NCI-H2196 treated with DMSO at 0.1 percent for 48 hours (cell line): ENCODE results near the gene NUAK1.
A peak's percentile ranks its signal among the peaks of the same experiment; 100 is the strongest.

Source experiments
- DNase-seq: peaks from one replicate; lab custom pipeline; 2025; ENCODE audit not compliant: unreplicated experiment; lab: John Stamatoyannopoulos, UW

The NUAK1 gene

DNA sequence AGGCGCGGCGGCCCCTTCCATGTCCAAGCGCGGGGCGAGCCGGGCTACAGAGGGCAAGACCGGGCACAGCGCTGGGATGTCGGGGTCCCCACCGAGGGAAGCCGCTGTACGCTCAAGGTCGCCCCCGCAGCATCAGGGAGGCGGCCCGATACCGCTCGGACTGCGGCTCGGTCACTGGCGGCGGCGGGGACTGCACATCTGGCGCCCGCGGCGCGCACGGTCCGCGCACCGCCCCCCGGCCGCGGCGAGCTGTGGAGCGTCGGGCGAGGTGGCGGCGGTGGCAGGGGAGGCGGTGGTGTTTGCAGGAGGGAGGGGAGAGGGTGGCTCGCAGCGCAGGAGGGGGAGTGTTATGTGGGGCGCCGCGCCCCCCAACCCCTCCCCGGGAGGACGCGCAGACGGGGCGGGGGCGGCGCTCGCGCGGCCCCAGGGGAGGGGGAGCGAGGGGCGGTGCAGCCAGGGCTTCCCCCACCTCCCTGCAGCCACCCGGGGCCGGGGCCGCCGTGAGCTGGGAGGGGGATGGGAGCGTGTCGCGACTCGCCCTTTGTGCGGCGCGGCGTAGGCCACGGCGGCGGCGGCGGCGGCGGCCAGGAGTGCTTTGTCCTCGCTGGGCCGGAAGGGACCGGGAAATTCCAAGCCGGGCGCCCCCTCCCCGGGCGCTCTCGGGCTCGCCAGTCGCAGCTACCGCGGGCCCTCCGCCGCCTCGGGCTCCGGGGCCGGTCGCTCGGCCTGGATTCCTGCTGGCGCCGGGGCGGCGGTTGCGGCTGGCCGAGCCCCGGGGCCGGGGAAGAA, at the start of gene NUAK1:
Gene NUAK1 (minus strand): TSS at position 322 of the 789 bp plus-strand sequence. CDS start 301 bp downstream, at position 21.
- DNase-seq = no peak

DNA sequence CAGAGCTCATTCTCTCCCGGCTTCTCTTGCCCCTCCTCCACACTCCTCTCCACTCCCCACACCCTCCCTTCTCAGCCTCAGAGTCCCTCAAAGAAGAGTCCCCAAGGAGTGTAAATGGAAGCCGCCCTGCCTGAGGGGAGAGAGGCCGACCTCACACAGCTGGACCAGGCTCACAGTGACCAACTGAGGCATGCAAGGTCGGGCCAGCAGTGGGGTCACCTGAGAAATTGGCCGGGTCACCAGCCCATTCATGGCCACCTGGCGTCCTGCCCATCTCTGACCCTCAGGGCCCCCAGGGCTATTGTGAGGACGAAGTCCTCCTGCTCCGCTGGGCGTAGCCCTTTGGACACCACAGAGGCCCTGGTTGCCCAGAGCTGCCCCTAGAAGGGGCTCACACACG, 49.5 kb upstream of the NUAK1 start:
- DNase-seq = no peak

DNA sequence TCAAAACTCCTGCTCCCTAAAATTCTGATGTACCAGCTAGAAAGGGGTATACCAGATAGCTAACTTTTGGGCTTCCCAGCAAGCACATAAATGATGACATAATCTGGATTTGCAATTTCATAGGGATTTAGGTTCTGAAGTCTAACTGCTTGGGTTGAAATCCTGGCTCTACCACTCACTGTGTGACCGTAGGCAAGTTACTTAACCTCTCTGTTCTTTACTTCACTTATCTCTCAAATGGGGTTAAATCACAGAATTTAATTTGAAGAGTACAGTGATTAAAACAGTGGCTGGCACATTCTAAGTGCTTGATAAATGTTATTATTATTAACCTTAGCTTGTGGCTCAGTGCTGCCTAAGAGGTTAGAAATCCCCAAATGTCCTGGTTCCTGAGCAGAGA, 49.1 kb upstream of the NUAK1 start:
- no peak for DNase-seq

DNA sequence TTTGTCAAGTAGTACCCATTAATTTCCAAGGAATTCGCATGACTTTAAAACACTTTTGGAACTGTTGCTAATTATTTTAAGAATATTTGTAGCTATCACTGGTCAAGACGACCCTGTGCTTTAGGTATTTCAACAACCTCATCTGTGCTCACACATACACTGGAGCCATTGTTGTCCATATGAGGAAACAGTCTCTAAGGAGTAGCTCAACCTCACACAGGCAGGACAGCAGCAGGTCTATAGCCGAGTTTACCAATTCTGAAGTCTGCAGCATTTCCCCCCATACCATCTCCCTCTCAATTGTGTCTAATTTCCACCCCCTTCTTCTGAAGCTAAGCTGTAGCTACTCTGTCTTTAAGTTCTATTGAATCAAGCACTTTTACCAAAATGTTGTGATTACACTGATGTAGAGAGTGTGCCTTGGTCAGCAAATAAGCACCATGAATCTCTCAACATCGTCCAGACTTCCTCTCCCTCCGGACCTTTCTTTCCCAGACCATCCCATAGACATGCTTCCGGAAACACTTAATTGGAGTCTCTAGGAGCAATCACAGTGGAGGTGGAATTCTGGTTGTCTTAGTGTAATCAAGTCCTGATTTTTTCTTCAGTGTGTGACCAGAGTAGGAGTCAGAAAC, 48.5 kb upstream of the NUAK1 start:
- DNase-seq = no peak

DNA sequence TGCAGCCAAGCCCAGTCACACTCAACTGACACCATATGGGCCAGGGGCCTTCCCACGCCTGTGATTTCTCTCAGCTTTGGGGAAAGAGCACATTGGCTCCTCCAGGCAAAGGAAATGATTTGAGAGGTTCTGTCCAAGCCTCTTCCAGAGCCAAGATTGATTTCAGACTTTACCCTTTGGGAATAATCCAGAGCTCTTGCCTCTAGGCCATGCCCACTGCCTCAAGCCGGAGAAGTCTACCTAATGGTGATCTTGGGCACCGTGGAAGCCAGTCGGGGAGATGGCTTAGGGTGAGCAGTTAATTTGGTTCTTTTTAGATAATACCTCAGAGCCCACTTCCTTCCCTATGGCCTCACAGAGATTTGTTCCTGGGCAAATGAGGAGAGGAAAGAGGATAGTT, 45.0 kb upstream of the NUAK1 start:
- no peak for DNase-seq

DNA sequence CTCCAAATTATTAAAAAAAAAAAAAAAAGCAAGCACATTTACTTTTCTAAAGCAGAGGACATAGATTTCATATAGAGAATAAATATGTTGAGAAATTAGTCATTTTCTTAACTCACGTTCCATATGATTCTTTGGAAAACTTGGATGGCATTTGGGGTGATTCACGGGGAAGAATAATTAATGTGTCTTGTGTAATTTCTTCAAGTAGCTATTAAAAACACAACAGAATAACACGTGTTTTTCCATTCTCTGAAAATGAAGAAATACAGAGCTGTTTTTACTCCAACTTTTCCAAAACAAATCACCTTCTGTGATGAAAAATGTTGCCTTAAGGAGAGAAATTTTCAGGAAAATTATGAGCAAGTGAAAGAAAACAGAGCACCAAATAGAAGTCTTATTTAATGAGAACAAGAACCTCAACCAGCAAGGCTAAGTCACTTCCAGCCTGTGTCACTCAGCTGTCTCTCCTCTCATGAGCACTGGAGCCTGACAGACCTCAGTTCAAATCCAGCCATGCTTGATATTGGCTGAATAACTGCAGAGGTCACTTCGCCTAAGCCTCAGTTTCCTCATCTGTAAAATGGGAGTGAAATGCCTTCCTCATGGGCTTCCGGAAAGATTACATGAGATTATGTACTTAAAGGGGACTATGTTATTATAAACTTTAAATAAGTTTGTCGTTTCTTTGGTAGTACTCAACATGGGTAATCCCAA, 42.8 kb upstream of the NUAK1 start:
- DNase-seq = no peak

DNA sequence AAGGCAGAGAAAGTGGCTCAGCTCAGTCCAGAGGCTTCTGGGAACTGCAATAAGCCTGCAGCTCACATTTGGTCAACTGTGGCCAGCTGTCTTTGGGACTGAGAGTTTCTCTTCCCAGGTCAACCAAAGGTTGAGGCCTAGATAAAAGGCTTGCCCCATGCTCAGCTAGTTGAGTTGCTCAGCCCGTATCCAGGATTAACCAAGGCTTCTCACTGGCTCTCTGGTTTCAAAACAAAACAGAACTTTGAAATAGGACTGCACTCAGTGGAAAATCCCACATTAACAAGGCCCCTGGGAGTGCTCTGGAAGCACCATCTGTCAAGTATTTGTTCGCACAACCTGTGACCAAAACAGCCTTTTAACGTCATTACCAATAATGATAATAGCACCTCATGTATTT, 40.3 kb upstream of the NUAK1 start:
- DNase-seq = no peak

DNA sequence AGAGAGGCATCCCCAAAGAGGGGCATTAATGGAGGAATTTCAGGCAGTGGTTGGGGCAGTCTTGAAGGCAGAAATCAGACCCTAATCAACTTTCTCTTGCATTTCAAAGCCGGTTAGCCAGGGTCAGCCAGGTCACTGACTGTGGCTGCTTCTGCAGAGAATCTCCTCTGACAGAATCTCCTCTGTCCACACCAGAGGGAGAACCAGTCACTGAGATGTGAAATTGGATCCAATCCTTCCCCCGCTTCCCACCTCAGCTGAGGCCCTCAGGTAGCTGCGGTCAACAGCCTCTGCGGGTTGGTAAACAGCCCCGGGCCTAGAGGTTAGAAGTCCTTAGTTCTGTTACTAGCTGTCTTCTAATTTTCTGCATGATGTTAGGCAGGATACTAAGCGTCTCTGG, 39.8 kb upstream of the NUAK1 start:
- no peak for DNase-seq

DNA sequence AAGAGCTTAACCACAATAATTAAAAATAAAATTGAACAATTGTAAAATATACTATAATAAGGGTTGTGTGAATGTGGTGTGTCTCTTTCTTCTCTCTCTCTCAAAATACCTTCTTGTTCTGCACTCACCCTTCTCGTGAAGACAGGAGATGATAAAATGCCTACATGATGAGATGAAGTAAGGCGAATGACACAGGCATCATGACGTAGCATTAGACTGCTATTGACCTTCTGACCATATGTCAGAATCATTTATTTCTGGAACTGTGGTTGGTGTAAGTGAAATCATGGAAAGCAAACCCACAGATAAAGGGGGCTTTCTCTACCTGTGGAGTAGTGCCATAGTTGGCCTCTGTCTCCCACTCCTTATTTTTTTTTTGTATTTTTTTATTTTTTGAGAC, 37.8 kb upstream of the NUAK1 start:
- DNase-seq = no peak

DNA sequence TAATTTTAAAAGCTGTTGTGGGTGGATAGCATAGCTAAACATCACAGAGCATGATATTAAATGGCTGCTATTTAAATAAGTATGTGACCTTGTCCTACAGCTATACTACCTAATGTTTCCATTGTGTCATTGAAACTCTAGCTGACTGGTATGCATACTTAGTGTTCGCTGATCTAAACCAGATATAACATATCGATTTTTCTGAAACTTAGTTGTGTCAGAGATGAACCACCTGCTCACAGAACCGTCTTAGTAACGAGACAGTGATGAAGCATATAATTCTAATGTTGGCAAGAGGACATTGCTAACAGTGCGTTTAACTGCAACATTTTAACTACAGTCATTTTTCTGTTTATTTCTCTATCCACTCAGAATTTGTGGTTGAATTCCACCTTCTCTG, 36.1 kb upstream of the NUAK1 start:
- no peak for DNase-seq

DNA sequence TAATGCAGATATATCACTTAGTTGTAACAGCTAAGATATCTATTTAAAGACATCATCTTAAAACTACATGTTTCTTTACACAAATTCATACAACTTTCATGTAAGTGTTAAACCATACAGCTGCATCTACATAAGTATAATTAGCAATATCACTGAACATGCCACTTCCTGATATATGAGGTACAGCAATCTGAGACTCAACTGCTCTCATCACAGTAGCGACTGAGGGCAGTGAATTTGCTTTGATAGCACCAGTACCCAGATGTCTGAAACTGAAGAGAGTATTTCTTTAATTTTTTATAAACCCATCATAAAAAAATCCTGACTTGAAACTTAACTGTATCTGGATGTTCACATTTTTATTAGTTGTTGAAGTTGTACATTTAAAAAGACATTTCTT, 34.7 kb upstream of the NUAK1 start:
- no peak for DNase-seq

DNA sequence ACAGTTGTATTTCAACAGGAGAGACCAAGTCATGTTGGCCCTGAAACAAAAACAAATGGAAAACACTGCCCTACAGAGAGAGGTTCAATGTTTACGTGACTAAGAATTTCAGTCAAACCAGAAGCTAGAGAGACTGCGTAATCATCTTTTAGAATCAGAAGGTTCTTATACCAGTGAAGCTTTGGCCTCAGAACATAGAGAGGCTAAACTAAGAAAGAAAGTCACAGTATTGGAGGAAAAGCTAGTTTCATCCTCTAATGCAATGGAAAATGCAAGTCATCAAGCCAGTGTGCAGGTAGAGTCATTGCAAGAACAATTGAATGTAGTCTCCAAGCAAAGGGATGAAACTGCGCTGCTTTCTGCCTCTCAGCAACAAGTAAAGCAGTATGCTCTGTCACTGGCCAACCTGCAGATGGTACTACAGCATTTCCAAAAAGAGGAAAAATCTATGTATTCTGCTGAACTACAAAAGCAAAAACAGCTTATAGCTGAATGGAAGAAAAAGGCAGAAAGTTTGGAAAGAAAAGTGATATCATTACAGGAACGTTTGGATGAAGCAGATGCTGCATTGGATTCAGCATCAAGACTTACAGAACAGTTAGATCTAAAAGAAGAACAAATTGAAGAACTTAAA, 32.5 kb upstream of the NUAK1 start:
- no peak for DNase-seq

DNA sequence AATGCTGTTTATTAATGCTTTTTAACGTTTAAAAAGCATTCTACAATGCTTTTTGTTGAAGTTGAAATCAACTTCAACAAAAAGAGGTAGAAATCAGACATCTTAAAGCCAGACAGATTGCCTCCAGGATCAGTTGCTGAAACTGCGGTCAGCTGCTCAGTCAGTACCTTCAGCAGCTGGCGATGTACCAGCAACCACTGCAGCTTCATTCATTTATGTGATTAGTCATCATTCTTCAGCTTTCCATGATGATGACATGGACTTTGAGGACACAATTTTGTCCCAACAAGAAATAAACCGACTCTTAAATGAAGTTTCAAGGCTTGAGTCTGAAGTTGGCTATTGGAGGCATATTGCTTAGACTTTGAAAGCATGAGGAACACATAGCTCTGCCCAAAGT, 31.5 kb upstream of the NUAK1 start:
- DNase-seq = no peak

DNA sequence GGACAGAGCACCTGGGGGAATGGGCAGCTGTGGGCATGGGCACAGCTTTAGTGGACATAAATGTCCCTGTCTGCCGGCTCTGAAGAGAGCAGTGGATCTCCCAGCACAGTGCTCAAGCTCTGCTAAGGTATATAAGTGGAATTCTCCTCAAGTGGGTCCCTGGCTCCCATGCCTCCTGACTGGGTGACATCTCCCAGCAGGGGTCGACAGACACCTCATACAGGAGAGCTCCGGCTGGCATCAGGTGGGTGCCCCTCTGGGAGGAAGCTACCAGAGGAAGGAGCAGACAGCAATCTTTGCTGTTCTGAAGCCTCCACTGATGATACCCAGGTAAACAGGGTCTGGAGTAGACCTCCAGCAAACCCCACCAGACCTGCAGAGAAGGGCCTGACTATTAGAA, 25.0 kb upstream of the NUAK1 start:
- DNase-seq = no peak

DNA sequence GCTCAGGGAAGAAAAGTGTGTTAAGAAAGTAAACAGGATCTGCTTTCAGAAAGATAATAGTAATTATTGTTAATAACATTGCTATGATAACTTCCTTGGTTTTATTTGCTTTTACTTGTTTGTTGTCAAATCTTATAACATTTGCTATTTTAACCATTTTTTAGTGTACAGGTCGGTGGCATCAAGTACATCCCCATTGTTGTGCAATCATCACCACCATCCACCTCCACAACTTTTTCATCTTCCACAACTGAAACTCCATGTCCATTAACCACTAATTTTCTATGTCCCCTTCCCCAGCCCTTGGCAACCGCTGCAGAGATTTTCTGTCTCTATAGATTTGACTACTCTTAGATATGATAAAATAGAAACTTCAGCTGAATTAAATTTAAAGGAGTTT, 22.7 kb upstream of the NUAK1 start:
- no peak for DNase-seq

DNA sequence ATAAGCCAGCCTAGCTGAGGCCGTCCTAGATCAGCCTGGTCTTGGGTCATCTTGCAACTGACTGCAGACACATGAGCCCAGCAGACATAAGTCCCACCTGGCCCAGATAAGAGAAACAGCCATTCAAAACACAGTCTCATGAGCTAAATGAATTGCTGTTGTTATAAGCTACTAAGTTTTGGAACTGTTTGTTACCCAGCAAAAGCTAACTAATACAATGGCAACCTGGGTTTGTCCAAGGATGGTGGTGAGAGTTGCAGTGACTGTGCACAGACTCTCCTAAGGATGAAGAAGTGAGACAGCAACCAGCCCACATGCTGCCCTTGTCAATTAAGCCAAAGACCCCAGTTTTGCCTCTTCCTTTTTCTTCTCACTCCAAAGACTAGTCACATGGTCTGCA, 22.2 kb upstream of the NUAK1 start:
- no peak for DNase-seq

DNA sequence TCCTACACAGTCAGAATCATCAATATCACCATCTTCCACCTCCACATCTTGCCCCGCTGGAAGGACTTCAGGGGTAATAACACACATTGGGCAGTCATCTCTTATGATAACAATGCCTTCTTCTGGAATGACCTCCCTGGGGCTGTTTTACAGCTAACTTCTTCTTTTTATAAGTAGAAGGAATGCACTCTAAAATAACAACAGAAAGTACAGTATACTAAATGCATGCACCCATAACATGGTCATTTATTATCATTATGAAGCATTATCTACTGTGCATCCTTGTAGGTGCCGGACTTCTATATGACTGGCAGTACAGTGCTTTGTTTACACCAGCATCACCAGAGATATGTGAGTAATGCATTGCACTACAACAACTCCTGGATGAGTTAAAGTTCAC, 19.0 kb upstream of the NUAK1 start:
- no peak for DNase-seq

DNA sequence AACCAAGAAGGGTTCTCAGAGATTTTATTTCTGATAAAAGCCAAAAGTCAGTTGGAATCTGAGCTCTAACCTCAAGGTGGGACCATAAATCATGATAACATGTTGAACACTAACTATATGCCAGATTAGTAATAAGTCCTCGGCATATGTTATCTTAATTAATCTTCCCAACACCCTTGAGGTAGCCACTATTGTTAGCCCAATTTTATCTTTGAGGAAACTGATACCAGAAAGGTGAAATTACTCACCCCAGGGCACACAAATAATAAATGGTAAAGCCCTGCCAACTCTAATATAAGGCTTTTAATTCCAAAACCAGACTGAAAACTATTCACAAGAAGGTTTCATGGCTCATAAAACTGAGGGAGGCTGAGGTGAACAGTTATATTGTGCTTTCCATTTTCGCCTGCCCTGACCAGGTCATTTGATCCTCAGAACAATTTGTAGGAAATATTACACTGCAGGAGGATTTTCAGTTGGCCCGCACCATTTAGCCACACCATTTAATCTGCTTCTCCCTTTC, 16.1 kb upstream of the NUAK1 start:
- no peak for DNase-seq

DNA sequence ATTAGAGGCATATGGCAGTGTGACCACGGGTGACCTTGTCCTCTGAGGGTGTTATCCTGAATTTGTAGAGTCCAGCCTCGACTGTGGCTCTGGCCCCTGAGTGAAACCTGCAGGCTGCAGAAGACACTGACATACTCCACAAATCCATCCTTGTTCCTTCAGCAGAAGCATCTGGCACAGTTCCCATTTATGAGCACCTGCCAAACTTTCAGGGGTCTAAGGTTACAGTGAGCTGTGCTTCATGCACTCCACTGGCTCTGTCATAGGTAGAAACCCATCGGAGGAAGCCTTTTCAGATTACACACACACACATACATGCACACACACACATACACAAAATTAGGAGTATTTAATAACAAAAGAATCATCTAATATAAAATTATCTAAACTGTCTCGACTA, 13.6 kb upstream of the NUAK1 start:
- DNase-seq = peak; percentile 62

DNA sequence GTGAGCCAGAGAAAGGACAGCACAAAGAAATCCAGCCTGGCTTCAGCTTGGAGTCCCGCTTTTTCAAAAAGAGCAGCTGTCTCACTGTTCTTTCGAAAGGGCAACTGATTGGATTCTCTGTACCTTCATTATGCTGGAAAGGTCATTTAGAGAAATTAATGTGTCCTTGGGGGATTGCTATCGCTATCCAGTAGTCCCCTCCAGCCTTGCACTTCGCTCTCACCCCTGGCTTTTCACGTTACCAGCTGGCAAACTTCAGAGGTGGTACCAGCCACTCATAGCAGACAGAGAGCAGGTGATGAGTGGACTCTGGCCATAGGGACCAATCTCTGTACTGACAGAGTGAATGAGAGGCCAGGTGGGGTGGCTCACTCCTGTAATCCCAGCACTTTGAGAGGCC, 11.8 kb upstream of the NUAK1 start:
- no peak for DNase-seq

DNA sequence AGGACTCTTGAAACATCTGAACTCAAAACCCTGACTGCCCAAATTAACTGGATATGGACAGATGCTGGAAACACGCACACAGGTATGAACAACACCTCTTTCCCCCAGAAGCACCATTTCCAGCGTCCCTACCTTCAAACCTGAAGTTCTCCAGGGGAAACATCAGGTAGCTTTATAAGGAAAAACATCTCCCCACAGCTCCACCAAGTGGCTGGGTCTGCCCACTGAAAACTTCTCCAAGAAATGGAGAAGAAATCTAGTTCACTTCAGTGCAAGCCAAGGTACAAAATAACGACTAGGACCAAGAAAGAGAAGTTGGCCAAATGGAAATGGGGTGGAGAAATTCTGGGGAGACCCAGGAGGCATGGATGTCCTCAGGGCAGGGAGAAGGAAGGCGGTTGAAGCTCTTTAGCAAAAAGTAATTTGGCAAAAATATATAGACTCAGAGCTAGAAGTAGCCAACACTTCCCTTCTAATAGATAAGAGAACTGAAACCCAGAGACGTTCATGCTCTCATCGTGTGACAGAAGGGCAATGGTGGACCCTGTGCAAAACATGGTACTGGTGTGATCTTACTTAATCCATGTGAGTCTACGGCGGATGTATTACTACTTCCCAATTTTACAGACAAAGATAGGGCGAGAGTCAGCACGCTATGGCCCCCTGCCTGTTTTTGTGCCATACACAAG, 10.5 kb upstream of the NUAK1 start:
- DNase-seq = no peak
